ENCODE data around the gene PERM1.
A peak's percentile ranks its signal among the peaks of the same experiment; 100 is the strongest.

The PERM1 gene

GRCh38 chr1:938088-938683 is 43.7 kb downstream of the PERM1 start:
- TF ChIP-seq, protein P1, sequence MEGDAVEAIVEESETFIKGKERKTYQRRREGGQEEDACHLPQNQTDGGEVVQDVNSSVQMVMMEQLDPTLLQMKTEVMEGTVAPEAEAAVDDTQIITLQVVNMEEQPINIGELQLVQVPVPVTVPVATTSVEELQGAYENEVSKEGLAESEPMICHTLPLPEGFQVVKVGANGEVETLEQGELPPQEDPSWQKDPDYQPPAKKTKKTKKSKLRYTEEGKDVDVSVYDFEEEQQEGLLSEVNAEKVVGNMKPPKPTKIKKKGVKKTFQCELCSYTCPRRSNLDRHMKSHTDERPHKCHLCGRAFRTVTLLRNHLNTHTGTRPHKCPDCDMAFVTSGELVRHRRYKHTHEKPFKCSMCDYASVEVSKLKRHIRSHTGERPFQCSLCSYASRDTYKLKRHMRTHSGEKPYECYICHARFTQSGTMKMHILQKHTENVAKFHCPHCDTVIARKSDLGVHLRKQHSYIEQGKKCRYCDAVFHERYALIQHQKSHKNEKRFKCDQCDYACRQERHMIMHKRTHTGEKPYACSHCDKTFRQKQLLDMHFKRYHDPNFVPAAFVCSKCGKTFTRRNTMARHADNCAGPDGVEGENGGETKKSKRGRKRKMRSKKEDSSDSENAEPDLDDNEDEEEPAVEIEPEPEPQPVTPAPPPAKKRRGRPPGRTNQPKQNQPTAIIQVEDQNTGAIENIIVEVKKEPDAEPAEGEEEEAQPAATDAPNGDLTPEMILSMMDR (IDR thresholded peaks at IDR 0.05; ENCODE audit: borderline replicate concordance, insufficient read depth, low read depth, low read length), result peak; percentile 28
- H3K4me3 ChIP-seq (ENCODE audit: low read depth, low read length), result no peak overlapping the region

GRCh38 chr1:937521-937920 is 44.4 kb downstream of the PERM1 start:
- no peak overlapping the region for H3K4me3 ChIP-seq (ENCODE audit: low read depth, low read length)

DNA sequence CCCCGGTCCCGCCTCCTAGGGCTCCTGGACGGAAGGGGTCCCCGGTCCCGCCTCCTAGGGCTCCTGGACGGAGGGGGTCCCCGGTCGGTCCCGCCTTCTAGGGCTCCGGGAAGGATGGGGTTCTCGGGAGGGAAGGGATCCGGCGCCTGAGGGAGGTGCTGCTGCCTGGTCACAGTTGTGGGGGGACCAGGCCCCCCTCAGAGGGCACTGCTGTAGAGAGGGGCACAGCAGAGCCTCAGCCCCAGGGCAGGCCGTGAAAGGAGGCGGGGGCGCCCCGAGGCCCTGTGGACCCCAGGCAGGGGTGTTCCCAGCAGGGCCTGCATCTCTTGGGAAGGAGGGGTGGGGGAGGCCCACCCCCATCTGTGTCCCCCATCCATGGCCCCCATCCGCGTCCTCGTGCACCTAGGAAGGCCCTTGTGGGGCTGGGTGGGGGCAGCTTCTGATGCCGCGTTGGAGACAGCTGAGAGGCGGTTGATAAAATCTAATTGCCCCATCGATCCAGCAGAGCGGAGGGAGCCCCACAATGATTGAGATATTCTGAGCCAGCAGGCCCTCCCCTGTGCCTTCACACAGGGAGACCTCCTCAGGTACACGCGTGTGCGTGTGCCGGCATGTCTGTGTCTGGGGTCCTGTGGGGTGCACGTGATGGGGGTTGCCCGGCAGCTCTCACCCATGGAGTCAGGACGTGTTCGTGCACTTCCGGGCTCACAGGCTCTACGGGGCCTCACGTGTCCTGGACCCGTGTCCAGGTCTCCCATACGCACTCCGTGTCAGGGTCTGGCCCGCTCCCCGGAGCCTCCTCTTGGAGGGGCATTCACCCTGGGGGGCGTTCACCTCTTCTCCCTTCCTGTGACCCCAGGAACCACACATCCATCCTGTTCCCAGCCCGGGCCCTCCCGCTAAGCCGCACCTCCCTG is 45.3 kb downstream of the PERM1 start:
- TF ChIP-seq, protein P1 (IDR thresholded peaks at IDR 0.05; ENCODE audit: borderline replicate concordance, insufficient read depth, low read depth, low read length), result no peak
- no peak overlapping the region for H3K4me3 ChIP-seq (ENCODE audit: low read depth, low read length)

More at GRCh38 chr1:937521-937920, 44.4 kb downstream of the PERM1 start:
- TF ChIP-seq, protein P1 (IDR thresholded peaks at IDR 0.05; ENCODE audit: borderline replicate concordance, insufficient read depth, low read depth, low read length), result no peak

DNA sequence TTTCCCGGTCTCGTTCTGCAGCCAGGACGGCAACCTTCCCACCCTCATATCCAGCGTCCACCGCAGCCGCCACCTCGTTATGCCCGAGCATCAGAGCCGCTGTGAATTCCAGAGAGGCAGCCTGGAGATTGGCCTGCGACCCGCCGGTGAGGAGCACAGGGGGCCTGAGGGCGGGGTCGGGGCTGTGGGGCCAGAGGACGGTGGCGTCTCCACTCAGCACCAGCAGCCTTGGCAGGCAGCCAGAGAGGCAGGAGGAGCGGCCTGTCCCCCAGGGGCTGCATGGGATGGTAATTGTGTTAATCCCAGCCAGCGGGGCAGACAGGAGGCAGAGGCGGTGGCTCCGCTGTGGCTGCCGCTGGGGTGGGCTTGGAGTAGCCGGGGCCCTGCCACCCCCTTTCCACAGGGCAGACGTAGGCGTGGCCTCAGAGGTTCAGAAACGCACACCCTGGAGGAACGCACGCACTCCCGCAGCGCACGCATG is 46.1 kb downstream of the PERM1 start:
- TF ChIP-seq, protein P1 (IDR thresholded peaks at IDR 0.05; ENCODE audit: borderline replicate concordance, insufficient read depth, low read depth, low read length), result no peak
- H3K4me3 ChIP-seq (ENCODE audit: low read depth, low read length), result no peak overlapping the region

DNA sequence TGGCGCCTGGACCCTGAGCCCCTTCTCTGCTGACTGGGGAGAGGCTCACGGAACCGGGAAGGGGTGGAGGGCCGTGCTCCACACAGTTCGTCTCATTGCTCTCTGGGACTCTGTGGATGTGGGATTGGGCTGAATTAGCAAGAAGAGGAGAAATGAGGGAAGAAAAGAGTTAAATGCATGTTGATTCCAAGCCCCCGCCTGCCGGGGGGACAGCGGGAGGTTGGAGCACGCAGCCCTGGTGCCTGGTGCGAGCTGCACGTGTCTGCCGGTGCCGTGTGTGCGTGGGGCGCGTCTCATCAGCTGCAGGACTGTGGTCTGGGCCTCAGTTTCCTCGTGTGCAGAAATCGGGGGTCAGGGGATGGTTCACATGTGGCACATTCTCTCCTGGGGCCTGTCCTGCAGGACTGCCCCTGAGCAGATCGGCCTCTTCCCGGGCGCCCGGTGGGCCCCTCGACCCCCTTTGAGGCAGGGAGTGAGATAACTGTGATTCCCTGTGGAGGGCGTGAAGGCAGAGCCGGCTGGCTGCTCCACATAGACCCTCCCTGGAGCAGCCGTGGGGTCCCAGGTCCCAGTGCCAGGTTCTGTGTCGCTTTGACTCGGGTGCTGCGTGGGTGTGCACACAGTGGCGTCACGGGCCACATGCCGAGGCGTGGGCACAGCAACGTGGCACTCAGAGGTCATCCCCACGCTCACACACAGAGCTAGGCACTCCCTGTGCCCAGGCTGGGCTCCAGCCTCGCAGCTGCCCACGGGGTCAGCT is 46.7 kb downstream of the PERM1 start:
- TF ChIP-seq, protein P1 (IDR thresholded peaks at IDR 0.05; ENCODE audit: borderline replicate concordance, insufficient read depth, low read depth, low read length), result no peak
- no peak overlapping the region for H3K4me3 ChIP-seq (ENCODE audit: low read depth, low read length)

DNA sequence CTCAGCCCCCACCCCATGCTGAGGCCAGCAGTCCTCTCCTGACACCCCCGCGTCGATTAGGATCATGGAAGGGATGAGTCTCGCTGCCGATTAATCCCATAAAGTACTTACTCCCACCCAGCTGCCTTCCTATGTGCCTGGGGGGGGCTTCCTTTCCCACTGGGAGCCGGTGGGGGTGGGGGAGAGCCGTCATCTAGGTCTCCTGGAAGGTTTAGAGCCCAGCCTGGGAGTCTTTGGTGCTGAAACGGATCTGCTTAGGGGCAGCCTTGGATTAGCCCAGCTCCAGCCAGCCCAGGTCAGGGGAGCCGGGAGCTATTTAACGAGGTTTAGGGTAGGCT is 48.3 kb downstream of the PERM1 start:
- TF ChIP-seq, protein P1 (IDR thresholded peaks at IDR 0.05; ENCODE audit: borderline replicate concordance, insufficient read depth, low read depth, low read length), result no peak
- H3K4me3 ChIP-seq (ENCODE audit: low read depth, low read length), result no peak overlapping the region
